ENCODE data around the gene MUSK.

DNA sequence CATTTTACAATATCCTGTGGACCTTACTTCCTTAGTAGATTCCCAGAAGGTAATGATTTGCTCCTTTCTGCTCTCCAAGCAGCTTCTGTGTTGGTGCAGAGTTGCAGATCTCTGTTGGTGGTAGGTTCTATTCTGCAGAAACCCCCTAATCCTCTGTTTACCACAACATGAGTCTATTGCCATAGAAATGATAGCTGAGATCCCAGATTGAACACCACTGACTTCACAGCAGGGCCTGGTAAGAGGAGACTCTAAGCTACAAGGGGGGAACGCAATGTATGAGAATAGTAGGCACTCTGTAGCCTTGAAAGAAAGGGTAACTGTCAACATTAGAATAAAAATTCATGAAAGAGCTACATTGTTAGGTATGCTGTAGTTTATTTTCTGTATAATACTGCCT is 59.5 kb downstream of the MUSK start:
- TF ChIP-seq, protein P1, sequence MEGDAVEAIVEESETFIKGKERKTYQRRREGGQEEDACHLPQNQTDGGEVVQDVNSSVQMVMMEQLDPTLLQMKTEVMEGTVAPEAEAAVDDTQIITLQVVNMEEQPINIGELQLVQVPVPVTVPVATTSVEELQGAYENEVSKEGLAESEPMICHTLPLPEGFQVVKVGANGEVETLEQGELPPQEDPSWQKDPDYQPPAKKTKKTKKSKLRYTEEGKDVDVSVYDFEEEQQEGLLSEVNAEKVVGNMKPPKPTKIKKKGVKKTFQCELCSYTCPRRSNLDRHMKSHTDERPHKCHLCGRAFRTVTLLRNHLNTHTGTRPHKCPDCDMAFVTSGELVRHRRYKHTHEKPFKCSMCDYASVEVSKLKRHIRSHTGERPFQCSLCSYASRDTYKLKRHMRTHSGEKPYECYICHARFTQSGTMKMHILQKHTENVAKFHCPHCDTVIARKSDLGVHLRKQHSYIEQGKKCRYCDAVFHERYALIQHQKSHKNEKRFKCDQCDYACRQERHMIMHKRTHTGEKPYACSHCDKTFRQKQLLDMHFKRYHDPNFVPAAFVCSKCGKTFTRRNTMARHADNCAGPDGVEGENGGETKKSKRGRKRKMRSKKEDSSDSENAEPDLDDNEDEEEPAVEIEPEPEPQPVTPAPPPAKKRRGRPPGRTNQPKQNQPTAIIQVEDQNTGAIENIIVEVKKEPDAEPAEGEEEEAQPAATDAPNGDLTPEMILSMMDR (IDR thresholded peaks at IDR 0.05), result no peak
- no peak for TF ChIP-seq POLR2AphosphoS5 (IDR thresholded peaks at IDR 0.05)
- TF ChIP-seq POLR2A (IDR thresholded peaks at IDR 0.05), result no peak
